ENCODE results near the gene C16orf46.

Gene C16orf46

GRCh38 chr16:81018496-81018895 is 58.5 kb downstream of the C16orf46 start:
- no peak for DNase-seq (ENCODE audit: low read depth, low spot score)

DNA sequence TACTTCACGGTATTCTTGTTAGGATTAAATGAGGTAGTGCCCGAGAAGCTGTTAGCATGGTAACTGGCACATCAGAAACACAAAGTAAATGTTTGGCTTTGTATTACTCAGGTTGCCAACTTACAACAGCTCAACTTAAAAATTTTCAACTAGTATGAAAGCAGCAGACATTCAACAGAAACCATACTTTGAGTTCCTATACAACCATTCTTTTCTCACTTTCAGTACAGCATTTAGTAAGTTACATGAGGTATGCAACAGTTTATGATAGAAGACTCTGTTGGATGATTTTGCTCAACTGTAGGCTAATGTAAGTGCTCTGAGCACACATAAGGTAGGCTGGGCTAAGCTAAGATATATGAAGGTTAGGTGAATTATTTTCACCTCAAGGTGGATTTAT is 62.4 kb downstream of the C16orf46 start:
- DNase-seq (ENCODE audit: low read depth, low spot score) = no peak

DNA sequence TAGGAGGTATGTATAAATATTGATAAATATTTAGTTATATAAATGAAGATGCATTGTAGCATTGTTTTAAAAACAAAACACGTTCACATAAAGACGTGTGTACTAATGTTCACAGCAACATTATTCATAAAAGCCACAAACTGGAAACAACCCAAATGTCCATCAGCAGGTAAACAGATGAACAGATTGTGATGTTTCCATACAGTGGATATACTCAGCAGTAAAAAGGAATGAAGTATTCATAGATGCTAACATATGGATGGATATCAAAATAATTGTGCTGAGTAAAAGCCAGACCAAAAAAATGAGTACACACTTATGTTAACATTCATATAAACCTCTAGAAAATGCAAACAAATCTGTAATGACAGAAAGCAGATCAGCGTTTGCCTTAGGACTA is 64.1 kb downstream of the C16orf46 start:
- DNase-seq (ENCODE audit: low read depth, low spot score) = no peak
